Fibroblast of villous mesenchyme (primary cell): ENCODE data around the gene WNT7A. TPM values are rescaled to one million over a fixed set of nuclear protein-coding genes. Genes with fewer than 3 reads are reported as not detected.

Experiments
- DNase-seq: peaks from one replicate; pipeline ENCODE4 v3.0.0-alpha.2; 2010; ENCODE audit warnings: low read depth
- H3K4me3 ChIP-seq: 2 replicates; pipeline ENCODE4 v1.5.1; 2011; ENCODE audit warnings: low read depth, mild to moderate bottlenecking, low read length
- total RNA-seq: library from RNA; depleted of rRNA; stranded (reverse); fragments of >200 nt; gene quantifications from 2 replicates; pipeline ENCODE4 v1.2.3, GENCODE V29; 2012
- TF ChIP-seq, protein P1 (sequence below): IDR thresholded peaks from 2 replicates; pipeline ENCODE4 v1.5.1; 2012; ENCODE audit warnings: low read depth, mild to moderate bottlenecking, low read length; ENCODE audit not compliant: insufficient read depth

Gene WNT7A
- total RNA-seq, 1 donor = not detected

DNA sequence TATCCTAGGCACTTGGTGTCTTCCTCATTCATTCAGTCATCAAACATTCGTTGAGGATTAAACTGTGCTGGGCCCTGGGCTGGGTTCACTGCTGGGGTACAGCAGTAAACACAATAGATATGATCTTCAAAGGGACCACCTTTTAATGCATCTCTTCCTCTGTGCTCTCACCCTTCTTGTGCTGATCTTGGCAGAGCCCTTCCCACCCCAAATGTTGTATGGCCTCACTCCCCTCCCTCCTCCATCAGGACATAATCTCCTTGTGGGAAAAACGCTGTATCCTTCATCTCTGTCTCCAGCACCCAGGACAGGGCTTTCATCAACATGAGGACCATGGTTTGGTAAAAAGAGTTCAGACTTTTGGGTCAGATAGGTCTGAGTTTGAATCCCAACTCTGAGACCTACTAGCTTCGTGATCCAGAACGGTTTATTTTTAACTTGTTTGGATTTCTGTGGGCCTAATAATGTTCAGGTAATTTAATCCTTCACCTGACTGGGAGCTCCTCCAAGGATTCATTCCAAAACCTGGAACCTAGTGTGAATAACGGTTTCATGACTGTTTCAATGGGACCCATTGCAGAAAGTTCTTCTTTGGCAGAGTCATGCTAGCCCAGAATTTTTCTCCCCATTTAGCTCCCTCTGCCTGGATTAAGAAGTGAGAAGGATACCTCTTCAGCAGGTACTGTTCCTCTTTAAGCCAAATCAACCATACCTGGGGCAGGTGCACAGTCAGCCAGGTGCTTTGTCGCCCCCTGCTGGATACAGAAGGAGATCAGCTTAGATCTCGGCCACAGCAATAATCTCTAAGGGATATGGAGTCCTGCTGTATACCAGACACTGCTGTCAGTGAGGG is 5.2 kb upstream of the WNT7A start:
- peak; percentile 3 for DNase-seq
- no peak overlapping the region for H3K4me3 ChIP-seq
- TF ChIP-seq, protein P1, sequence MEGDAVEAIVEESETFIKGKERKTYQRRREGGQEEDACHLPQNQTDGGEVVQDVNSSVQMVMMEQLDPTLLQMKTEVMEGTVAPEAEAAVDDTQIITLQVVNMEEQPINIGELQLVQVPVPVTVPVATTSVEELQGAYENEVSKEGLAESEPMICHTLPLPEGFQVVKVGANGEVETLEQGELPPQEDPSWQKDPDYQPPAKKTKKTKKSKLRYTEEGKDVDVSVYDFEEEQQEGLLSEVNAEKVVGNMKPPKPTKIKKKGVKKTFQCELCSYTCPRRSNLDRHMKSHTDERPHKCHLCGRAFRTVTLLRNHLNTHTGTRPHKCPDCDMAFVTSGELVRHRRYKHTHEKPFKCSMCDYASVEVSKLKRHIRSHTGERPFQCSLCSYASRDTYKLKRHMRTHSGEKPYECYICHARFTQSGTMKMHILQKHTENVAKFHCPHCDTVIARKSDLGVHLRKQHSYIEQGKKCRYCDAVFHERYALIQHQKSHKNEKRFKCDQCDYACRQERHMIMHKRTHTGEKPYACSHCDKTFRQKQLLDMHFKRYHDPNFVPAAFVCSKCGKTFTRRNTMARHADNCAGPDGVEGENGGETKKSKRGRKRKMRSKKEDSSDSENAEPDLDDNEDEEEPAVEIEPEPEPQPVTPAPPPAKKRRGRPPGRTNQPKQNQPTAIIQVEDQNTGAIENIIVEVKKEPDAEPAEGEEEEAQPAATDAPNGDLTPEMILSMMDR = peak; percentile 59

DNA sequence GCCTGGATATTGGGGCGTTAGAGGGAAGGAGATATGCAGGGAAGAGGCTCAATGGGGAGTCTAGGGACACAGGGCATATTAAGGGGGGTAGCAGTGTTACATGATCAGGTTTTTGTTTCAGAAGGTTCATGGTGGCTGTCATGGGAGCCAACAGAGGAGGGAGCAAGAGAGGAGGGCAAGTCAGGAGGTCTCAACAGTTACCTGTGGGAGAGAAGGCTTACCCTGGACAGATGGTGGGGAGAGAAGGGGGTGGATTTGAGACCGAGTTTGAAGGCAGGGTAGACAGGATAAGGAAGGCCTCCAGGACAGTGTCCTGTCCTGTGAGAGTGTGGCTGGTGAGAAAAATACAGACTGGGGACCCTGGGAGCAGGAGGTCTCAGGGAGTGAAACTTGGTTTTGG is 3.8 kb upstream of the WNT7A start:
- DNase-seq = no peak
- TF ChIP-seq, protein P1 = no peak
- no peak overlapping the region for H3K4me3 ChIP-seq

DNA sequence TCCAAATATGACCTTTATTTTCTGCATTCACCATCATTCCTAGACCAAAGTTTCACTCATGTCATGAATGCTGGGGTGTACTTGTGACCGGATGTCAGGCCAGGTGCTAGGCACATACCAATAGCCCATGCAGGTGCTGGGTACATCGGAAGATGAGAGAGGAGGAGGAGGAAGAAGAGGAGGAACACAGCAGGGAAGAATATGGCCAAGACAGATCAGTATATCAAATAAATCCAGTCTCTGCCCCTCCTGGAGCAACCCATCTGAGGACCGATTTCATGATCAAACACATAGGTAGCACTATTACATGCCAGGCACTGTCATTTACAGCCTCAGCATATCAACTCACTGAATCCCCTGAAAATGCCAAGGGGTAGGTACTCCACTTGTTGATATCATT is 3.0 kb upstream of the WNT7A start:
- H3K4me3 ChIP-seq = no peak overlapping the region
- TF ChIP-seq, protein P1 = no peak
- no peak for DNase-seq

DNA sequence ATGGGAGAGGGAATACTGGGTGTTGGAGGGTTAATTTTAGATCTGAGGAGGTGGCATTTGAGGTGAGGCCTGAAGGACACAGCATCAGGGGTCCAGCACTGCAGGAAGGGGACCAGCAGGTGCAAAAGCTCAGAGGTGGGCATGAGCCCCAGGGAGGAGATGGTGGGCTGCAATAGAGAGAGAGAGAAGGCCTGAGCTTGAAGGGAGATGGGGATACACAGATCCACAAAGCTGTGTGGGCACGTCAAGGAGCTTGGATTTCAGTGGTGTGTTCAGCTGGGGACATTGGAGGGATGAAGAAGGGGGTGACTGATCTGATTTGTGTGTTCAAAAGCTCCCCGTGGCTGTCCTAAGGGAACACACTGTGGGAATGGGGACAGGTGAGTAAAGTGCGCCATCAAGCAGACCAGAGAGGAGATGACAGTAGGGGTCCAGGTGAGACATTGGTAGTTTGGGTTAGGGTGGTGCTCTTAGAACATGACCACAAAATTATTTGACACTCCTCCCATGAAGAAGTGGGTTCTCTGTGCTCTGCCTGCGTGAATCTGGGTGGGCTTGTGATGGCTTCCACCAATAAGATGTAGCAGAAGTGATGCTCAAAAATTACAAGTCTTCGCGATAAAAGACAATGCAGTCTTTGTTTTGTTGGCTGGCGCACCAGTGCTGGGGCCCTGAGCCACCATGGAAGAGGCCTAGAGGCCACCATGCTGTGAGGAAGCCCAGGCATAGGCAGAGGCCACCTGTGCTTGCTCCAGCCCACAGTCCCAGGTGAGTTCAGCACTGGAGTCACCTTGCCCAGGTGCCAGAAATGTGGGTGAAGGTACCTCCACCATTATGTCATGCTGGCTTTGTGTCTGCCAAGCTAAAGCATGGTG is 1.9 kb upstream of the WNT7A start:
- no peak for DNase-seq
- H3K4me3 ChIP-seq = no peak overlapping the region
- TF ChIP-seq, protein P1 = no peak

DNA sequence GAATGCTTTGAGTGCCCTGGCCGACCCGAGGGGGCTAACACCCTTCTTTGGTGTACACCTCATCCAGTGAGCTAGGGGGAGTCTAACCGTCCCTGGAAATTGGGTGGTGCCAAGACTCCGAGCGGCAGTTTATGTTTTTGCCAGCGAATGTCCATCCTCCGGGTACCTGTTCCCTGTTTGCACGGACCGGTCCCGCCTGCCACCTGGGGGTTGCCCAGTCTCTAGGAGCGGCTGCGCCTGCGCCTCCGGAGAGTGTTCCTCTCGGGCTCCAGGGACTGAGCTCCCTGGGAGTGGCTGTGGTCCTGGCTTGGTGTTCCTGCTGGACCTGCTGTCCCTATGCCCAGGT is 913 bp upstream of the WNT7A start:
- H3K4me3 ChIP-seq = no peak overlapping the region
- no peak for DNase-seq
- TF ChIP-seq, protein P1 = no peak

DNA sequence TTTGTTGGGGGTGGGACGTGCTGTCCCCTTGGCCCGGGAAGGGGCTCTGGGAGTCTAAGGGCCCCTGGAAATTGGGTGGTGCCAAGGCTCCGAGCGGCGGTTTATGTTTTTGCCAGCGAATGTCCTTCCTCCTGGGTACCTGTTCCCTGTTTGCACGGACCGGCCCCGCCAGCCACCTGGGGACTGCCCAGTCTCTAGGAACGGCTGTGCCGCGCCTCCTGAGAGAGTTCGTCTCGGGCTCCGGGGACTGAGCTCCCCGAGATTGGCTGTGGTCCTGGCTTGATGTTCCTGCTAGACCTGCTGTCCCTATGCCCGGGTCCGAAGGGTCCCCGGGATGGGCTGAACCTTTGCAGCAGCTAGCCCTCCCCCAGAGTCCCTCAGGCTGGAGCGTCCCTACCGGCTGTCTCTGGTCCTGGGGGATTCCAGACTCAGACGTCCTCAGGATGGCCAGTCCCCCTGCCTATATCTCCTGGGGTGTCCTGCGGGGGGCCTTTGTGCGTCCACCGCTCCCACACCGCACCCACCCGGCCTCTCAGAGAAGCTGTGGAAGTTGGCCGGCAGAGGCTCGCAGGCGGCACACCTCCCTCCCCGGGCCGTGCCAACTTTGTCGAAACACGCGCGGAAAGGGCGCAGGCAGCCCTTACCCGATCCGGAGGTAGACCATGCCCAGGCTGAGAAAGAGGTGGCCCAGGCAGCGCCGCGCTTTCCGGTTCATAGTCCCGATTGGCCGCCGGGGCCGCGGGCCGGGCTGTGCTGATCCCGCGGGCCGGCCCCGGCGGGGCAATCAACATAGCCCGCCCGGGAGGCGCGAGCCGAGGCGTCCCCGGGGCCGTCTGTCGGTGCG is 547 bp downstream of the WNT7A start:
- H3K4me3 ChIP-seq = no peak overlapping the region
- TF ChIP-seq, protein P1 = no peak
- DNase-seq = no peak
